ENCODE results near the gene CITED2.

DNA sequence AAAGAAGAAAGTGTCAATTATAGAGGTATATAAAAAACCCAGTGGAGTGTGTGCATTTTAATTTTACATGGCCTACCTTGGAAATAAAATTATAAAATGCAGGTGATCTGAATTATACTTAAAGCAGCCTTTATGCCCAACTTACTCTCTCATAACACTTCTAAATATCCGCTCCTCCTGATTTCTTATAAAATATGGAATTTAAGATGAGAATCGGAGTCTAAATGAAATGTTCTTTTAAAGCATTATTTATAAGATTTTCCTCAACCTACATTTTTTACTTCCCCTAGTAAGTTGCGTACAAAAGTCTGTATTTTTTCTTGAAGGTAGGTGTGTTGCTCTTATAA, 3.5 kb downstream of the CITED2 start:
- TF ChIP-seq, protein P1, sequence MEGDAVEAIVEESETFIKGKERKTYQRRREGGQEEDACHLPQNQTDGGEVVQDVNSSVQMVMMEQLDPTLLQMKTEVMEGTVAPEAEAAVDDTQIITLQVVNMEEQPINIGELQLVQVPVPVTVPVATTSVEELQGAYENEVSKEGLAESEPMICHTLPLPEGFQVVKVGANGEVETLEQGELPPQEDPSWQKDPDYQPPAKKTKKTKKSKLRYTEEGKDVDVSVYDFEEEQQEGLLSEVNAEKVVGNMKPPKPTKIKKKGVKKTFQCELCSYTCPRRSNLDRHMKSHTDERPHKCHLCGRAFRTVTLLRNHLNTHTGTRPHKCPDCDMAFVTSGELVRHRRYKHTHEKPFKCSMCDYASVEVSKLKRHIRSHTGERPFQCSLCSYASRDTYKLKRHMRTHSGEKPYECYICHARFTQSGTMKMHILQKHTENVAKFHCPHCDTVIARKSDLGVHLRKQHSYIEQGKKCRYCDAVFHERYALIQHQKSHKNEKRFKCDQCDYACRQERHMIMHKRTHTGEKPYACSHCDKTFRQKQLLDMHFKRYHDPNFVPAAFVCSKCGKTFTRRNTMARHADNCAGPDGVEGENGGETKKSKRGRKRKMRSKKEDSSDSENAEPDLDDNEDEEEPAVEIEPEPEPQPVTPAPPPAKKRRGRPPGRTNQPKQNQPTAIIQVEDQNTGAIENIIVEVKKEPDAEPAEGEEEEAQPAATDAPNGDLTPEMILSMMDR (optimal IDR thresholded peaks at IDR 0.05 in 1 of 3, IDR thresholded peaks at IDR 0.05 in 1 of 3, conservative IDR thresholded peaks at IDR 0.05 in 1 of 3; ENCODE audit: extremely low read depth in 1 of 3, insufficient read depth in 2 of 3, low read length in 3 of 3): no peak
- no peak for TF ChIP-seq EZH2 (IDR thresholded peaks at IDR 0.05; ENCODE audit: low read length)
